ENCODE data around the gene KCNJ6.

- TF ChIP-seq ISL1 (CRISPR knock-in tag; IDR thresholded peaks at IDR 0.05) (no peak), RARB (CRISPR knock-in tag; IDR thresholded peaks at IDR 0.05) (no peak), ZFP3 (CRISPR knock-in tag; IDR thresholded peaks at IDR 0.05) (no peak), CREB5 (CRISPR knock-in tag; IDR thresholded peaks at IDR 0.05; ENCODE audit: low read depth) (no peak), CSRNP3 (CRISPR knock-in tag; IDR thresholded peaks at IDR 0.05) (no peak), PATZ1 (CRISPR knock-in tag; IDR thresholded peaks at IDR 0.05; ENCODE audit: borderline replicate concordance) (no peak), ZC3H10 (CRISPR knock-in tag; IDR thresholded peaks at IDR 0.05) (no peak), ARNTL (CRISPR knock-in tag; IDR thresholded peaks at IDR 0.05; ENCODE audit: borderline replicate concordance, low read depth) (no peak), ZNF8 (CRISPR knock-in tag; IDR thresholded peaks at IDR 0.05) (no peak), OSR1 (CRISPR knock-in tag; IDR thresholded peaks at IDR 0.05) (no peak), TSHZ2 (CRISPR knock-in tag; IDR thresholded peaks at IDR 0.05) (no peak), GLIS3 (CRISPR knock-in tag; IDR thresholded peaks at IDR 0.05) (no peak), POU6F1 (CRISPR knock-in tag; IDR thresholded peaks at IDR 0.05; ENCODE audit: borderline replicate concordance, low read depth) (no peak), ESRRG (CRISPR knock-in tag; IDR thresholded peaks at IDR 0.05) (no peak)
These were observed 221.1 kb downstream of the KCNJ6 start for GRCh38 chr21:37695111-37695510.

Data from SK-N-SH treated with all-trans-retinoic acid at 6 μM for 48 hours (cell line).